Inflammatory macrophage treated with lipopolysaccharide for 4 hours (primary cell): ENCODE results near the gene LIX1.
"Not testable (repeated sequence)": the region's sequence is repeated elsewhere in the genome, so short reads cannot be mapped to it uniquely, and the experiment has no call there.

Source experiments
- DNase-seq: peaks from one replicate; pipeline ENCODE4 v3.0.0-alpha.2; 2020

The LIX1 gene

GRCh38 chr5:97100476-97100875 lies 41.9 kb downstream of the LIX1 start:
- DNase-seq: no peak

GRCh38 chr5:97098922-97099321 lies 43.5 kb downstream of the LIX1 start:
- no peak for DNase-seq

GRCh38 chr5:97097326-97098230 lies 44.8 kb downstream of the LIX1 start:
- DNase-seq: peak; percentile 78

GRCh38 chr5:97096846-97097245 lies 45.6 kb downstream of the LIX1 start:
- DNase-seq: peak; percentile 72

GRCh38 chr5:97096191-97096590 lies 46.2 kb downstream of the LIX1 start:
- DNase-seq: no peak

- no peak for DNase-seq
Measured at GRCh38 chr5:97095318-97095732, 47.1 kb downstream of the LIX1 start.

GRCh38 chr5:97094579-97095317 lies 47.7 kb downstream of the LIX1 start:
- peak; percentile 53 for DNase-seq

GRCh38 chr5:97093193-97093592 lies 49.2 kb downstream of the LIX1 start:
- DNase-seq: no peak

- DNase-seq: no peak
Measured at GRCh38 chr5:97090944-97091343, 51.5 kb downstream of the LIX1 start.

- no peak for DNase-seq
Measured at GRCh38 chr5:97089149-97089801, 53.1 kb downstream of the LIX1 start.

- DNase-seq: no peak
Measured at GRCh38 chr5:97088774-97089148, 53.6 kb downstream of the LIX1 start.

GRCh38 chr5:97087138-97087537 lies 55.3 kb downstream of the LIX1 start:
- no peak for DNase-seq

- DNase-seq: peak; percentile 88
Measured at GRCh38 chr5:97085459-97086181, 56.8 kb downstream of the LIX1 start.

- not testable (repeated sequence) for DNase-seq
Measured at GRCh38 chr5:97084782-97085458, 57.5 kb downstream of the LIX1 start.

- peak; percentile 84 for DNase-seq
Measured at GRCh38 chr5:97078958-97079743, 63.3 kb downstream of the LIX1 start.

GRCh38 chr5:97077246-97077645 lies 65.2 kb downstream of the LIX1 start:
- no peak for DNase-seq

GRCh38 chr5:97076098-97076497 lies 66.3 kb downstream of the LIX1 start:
- no peak for DNase-seq

GRCh38 chr5:97075649-97076048 lies 66.8 kb downstream of the LIX1 start:
- DNase-seq: no peak

GRCh38 chr5:97074859-97075489 lies 67.4 kb downstream of the LIX1 start:
- no peak for DNase-seq

GRCh38 chr5:97073420-97073819 lies 69.0 kb downstream of the LIX1 start:
- DNase-seq: no peak

GRCh38 chr5:97072696-97073095 lies 69.7 kb downstream of the LIX1 start:
- DNase-seq: no peak
